NCI-H69 (cell line): ENCODE data around the gene XXYLT1.
"Not testable (repeated sequence)": the region's sequence is repeated elsewhere in the genome, so short reads cannot be mapped to it uniquely, and the experiment has no call there.

Experiments used
- DNase-seq: peaks from one replicate; lab custom pipeline; 2025; lab: John Stamatoyannopoulos, UW

XXYLT1 gene

DNA sequence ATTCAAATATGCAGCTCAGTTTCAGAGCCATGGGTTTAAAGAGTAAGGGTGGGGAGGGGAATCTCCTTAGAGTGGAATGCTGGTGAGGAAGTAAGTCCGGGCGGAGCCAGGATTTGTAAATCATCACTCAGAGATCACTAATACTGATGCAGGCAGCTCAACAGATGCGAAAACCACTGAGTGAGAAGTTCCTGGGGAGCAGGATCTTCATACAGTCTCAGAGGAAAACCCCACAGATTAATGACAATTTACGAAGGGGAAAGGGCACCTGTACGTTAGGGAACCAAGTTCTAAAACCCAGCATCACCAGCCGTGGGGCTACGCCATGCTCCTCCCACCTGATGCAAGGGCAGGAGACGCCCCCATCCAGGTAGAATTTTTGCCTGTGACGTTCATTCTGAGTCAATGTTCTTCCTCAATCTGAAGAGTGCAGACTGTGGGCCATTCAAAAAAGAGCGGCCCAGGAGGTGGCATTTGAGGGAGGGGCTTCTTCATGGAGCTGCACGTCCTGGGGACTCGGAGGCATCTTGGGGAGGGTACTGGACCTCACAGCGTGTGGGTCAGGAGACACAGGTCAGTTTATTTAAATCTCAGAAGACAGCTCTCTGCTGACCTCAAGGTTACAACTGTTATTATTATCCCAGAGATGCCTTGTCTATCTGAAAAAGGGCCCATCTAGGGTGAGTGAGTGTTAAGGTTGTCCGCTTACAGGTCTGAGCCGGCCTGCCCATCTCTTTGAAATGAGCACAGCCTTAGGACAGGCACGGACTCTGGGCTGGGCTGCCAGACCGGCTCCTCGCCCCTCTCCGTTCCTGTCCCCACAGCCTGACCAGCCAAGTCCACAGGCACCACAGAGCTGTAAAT is 228.0 kb downstream of the XXYLT1 start:
- DNase-seq, result no peak

DNA sequence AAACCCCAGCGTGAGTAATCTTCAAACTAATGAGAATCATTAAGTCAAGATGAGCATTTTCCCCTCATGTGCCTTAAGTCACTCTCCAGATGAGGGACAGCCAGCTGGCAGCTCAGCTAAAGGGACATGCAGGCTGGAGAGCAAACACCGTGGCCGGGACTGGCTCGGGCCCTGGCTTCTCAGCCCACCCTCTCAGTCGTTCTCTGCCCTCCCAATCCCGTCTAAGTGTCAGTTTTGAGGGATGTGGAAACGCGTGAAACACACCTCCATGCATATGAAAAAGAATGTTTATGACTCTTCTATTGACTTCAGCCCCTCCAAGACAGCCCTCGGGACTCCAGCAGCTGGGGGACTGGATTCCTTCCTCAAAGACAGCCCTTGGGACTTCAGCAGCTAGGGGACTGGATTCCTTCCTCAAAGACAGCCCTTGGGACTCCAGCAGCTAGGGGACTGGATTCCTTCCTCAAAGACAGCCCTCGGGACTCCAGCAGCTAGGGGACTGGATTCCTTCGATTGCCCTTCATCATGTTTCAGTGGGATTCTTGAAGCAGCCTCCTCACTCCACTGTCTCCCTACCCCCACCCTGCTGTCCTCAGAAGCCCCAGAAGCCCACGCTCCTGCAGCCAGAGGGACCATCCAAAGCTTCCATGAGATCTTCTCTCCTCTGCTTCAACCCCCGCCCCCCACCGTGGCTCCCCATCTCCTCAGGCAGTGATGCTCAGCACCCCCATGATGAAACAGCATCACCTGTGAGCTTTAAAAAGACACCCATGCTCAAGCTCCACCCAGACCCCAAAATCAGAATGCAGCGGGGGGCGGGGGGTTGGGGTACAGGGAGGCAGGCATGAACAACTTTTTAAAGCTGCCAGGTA is 228.9 kb downstream of the XXYLT1 start:
- DNase-seq, result no peak

DNA sequence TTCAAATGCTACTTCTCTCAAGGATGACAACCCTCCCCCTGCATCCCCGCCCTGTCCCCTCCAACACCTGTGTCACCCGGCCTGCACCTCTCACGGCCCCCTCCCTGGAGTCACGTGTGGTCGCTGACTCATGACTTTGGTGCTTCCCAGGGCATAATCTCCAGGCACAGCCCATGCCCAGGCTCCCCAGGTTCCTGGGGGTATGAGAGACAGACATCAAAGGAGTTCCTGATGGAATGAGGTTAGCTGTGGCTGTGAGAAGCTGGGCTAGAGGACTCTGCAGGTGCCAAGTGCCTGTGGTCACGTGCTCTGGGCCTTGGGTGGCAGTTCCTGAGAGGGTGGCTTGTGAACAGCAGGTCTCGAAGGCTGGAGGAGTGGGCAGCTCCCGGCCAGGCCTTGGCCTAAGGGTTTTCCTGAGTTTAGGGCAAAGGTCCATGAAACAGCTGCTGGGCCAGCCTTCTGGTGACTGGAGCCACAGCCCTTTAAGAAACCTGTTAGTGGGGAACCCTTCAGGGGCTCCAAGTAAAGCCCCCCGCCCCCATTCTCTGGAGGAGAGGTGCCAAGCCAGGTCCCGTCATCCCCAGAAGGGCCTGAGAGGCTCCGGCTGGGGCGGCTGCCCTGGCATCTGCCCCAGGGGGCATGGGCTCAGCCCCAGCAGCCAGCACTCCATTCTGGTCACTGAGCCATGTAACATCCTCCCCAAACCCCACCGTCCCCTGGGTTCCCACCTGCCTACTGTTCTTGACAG is 230.0 kb downstream of the XXYLT1 start:
- DNase-seq, result no peak

DNA sequence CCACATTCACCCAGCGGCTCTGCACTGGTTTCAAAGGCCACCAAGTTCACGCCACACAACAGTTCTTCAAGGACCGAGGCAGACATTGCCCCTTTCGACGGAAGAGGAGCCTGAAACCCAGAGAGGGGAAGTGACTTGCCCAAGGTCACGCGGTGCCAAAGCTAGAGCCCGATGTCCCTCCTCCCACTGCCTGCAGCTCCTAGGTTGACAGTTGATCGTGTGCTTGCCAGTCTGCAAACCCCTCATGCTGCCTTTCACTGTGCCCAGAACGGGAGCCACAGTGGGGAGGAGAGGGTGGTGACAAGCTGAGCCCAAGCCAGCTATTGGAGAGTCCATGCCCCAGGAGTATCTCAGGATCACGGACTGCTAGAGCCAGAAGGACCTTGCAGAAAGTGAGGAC is 230.9 kb downstream of the XXYLT1 start:
- DNase-seq, result no peak

DNA sequence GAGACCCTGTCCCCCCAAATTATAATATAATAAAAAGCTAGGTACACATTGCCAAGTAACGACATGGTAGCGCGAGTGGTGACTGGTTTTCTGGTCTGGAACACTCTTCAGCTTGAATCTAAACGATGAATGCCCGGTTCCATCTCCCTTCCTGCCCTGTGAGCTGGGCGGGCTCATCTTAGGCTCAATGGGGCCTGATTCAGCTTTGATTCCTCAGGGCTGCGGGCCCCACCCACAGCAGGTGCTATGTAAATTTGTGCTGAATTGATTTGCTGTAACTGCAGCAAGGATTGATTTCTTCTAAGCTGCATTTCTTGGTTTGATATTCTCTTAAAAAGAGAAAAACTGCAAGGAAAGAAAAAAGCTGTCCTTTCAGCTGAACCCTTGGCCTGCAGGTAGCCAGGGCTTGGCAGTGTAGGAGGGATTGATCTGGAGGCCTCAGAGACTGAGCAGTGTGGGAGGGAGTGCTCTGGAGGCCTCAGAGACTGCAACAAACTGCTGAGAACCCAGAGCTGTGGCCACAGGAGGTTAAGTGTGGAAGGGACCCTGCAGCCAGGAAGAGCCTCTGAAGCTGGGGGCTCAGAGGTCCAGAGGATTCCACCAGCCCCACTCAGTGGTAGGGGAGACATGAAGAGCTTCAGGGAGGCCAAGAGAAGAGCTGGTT is 231.6 kb downstream of the XXYLT1 start:
- no peak for DNase-seq

DNA sequence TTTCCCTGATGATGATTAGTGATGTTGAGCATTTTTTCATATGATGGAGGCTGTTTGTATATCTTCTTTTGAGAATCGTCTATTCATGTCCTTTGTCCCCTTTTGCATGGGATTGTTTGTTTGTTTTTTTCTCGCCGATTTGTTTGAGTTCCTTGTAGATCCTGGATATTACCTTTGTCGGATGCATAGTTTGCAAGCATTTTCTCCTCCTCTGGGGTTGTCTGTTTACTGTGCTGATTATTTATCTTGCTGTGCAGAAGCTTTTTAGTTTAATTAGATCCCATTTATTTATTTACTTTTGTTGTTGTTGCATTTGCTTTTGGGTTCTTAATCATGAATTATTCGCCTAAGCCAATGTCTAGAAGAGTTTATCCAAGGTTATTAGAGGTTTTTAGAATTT is 232.8 kb downstream of the XXYLT1 start:
- no peak for DNase-seq

DNA sequence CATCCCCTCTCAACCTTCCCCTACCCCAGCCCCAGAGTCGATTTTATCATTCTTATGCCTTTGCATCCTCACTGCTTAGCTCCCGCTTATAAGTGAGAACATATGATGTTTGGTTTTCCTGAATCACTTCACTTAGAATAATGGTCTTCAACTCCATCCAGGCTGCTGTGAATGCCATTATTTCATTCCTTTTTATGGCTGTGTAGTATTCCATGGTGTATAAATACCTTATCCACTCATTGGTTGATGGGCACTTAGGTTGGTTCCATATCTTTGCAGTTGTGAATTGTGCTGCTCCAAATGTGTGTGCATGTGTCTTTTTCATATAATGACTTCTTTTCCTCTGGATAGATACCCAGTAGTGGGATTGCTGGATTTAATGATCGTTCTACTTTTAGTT is 233.4 kb downstream of the XXYLT1 start:
- not testable (repeated sequence) for DNase-seq

DNA sequence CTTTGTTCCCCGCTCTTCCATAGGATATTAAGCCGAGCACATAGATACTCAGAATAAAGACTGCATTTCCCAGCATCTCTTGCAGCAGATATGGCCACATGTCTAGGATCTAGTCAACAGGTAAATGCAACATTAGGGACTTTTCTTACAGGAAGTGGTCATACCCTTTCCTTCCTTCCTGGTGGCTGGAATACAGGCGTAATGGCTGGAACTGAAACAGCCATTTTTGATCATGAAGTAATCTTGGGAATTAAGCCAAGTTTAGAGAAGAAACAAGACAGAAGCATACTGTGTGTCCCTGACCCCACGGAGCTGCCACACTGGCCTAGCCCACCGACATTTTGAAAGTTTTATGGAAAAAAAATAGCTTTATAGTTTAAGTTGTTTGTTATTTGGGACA is 234.0 kb downstream of the XXYLT1 start:
- no peak for DNase-seq

DNA sequence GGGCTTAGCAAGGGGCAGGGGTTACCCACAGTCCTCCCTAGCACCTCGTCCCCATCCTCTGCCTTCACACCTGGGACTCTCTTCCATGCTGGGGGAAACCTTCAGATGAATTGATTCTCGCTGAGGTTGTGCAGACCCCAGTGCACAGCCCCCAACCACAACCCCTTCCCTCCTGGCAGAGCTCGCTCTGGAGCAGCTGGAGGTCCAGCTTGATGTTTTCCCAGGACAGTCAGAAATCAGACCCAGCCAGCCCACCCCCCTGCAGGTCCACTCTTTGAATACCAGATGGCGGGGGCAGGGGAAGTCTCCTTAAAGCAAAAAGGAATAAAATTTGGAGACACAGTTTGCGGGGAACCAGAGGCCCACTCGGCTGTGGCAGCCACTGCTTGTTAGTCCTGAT is 234.4 kb downstream of the XXYLT1 start:
- no peak for DNase-seq

DNA sequence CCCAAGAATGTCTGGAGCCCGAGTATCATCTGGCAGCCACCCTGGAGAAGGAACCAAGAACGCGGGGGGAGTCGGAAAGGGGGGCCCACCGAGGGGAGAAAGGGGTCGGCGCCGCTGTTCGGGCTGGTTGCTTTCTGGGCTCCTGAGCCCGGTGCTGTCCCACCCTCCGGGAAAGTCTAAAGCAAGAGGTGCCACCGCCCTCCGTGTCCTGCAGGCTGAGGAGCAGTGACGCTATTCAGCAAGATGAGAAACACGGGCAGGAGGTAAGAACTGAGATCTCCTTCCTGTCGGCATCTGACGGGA is 234.8 kb downstream of the XXYLT1 start:
- no peak for DNase-seq

DNA sequence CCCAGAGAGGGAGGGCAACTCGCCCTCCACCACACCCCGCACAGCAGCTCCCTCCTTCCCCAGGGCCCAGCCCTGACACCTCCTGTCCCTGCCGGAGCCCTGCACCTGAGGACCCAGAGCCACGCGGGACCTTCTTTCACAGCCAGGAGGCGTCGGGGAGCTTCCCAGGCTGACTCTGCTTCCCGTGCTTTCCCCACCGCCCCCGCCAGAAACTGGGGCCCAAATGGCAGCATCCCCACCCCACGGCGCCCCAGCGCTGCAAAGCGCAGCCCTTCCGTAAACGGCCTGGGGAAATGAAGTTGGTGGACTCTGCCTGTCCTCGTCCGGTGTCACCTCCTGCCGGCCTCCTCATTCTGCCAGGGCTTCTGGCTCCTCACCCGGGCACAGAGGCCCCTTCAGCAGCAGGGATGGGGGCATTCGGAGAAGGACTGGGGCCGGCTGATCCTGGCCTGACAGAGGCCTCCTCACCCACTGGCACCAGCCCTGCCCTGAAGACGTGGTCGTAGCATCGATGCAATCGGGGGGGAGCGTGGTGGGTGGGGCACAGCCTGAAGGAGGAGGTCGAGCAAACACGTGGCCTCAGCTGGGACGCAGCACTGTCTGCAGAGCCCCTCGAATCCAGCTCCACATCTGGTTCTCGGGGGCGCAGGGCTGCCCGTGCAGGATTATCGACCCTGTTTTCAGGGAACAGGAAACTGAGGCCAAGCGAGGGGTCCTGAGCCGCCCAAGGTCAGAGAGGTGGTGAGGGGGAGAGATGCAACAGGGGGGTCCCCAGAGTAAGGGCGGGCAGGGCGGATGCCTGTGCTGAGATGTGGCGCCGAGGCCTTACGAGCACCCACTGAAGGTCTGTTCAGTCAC is 235.4 kb downstream of the XXYLT1 start:
- DNase-seq, result no peak

DNA sequence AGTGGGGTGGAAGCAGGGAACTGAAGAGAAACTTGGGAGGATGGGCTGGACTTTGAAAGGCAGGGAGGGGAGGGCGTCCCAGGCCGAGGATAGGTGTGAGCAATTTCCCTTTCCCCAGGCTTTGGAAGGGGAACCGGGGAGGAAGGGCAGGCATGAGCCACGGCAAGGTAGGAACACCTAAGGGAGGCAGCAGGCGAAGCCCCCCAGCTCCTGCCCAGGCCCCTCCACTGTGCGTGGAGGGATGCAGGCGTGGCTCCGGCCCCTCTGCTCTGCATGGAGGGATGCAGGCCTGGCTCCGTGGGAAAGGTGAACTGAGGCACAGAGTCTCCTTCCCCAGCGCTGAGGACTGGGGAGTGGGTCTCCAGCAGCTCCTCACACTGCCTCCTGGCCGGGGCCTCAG is 236.4 kb downstream of the XXYLT1 start:
- DNase-seq, result no peak

DNA sequence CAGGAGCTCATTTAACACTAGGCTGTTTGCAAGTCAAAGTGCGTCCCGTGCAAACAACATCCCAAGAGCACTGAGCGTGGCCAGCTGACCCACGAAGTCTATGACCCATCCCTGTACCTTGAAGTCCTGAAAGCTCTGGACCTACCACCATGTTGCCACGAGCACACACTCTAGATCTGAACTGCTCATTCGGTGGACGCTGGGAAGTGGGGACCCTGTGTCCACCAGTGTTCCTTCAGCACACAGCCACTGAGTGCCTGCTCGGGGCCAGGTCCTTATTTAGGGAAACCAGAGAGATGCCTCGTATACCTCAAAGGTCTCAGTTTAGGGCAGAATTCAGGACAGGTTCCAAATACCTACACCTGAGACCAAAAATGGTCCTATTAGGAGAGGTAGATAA is 236.9 kb downstream of the XXYLT1 start:
- no peak for DNase-seq

DNA sequence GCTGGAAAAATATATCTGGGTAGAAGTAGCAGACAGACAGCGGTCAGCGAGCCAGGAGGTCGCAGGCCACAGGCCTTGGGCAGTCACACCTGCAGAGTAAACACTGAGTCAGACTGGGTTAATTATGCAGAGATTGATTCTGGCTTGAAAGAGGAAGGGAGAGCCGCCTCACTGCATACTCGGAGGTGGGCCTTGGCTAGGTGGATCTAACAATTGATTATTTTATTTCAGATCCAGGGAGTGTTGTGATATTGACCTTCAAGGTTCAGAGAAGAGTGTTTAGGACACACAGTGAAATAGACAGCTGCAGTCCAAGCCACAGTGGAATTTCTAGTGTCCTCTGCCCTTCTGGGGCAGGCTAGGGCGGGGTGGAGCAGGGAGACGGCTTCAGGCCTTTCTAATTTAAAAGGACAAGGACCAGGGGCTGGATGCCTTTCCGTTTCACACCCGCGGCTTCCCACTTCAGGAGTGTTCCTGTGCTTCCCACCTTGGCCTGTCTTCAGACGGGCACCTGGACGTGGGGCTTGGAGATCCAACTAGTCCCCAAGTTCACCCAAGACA is 237.3 kb downstream of the XXYLT1 start:
- peak; percentile 68 for DNase-seq

DNA sequence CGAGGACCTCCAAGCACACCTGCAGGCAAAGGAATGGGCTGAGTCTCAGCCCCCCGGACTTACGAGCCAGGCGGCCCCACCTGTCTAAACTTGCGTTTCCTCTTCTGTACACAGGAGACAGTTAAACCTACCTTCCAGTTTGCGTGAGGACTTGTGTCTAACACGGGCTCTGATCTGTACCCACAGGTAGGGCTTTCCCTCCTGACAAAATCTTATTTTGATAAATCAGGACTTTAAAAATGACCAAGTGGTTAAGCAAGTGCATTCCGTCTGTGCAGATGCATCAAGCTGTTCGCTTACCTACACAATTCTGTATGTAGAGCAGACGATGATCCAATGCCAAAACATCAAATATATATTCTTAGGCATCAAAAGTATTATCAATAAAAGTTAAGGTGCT is 238.0 kb downstream of the XXYLT1 start:
- no peak for DNase-seq

DNA sequence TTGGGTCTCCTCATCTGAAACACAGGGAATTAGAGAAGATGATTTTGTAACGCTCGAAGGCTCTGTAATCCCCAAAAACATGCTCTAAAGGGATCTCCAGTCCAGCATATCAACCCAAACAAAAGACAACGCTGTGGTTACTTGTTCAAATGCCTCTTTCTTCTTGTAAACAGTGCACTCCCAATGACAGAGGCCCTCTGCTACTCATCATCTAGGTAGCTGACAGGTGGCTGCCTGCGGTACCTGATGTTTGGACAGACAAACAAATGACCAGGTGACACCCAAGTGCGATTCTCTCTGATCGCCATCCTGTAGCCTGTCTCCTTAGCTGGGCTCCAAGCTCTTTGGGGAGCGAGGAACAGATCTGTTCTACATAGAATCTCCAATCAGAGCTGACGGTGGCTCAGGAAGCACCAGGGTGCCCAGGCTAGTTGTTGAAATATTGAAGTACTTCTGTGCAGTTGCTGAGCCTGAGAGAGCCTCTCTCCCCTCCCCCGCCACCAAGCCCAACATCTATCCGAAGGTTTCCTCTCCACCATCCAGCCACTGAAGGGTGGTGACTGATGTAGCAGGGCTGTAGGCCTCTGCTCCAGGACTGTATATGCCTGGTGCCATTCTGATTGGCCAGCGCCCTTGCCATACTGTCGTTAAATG is 238.7 kb downstream of the XXYLT1 start:
- DNase-seq, result peak; percentile 32

DNA sequence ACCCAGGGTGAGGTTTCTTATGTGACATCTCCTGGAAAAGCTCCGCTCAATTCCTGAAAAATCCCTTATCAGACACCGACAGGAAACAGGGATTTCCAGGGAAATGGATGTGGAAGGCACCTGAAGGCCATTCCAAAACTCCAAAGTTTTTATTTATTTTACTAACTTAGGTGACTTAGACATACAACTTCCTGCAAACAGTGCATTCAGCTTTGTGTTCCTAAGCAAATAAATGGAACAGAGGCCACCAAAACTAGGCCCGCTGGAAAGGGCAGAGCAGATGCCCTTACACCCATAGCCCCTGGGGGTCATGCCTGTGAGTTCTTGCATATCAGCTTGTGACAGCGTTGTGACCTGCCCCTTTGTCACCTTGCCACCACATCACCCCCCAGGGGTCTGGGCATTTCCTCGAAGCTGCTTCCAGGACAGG is 239.4 kb downstream of the XXYLT1 start:
- no peak for DNase-seq

DNA sequence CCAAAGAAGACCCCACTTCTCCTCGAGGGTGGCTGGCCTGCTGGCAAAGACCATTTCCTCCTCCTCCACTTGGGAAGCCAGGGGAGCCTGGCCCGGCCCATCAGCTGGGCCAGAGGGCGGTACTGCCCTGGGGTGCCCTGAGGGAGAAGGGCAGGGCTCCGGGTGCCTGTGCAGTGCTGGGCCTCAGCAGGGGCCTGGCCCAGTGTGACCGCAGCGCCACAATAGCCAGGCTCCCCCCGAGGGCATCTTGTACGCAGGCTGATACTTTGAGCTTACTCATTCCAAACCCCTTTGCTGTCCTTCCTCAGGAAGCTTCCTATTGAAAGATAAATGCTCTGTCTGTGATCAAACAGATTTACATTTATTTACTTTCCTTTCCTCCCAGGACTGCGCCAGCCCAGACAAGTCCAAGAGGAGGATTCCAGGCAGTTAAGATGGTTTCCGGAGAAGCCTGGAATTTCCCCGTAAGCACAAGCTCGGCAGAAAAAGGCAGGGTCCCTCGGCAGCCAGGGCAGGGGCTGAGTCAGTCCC is 240.1 kb downstream of the XXYLT1 start:
- peak; percentile 82 for DNase-seq

DNA sequence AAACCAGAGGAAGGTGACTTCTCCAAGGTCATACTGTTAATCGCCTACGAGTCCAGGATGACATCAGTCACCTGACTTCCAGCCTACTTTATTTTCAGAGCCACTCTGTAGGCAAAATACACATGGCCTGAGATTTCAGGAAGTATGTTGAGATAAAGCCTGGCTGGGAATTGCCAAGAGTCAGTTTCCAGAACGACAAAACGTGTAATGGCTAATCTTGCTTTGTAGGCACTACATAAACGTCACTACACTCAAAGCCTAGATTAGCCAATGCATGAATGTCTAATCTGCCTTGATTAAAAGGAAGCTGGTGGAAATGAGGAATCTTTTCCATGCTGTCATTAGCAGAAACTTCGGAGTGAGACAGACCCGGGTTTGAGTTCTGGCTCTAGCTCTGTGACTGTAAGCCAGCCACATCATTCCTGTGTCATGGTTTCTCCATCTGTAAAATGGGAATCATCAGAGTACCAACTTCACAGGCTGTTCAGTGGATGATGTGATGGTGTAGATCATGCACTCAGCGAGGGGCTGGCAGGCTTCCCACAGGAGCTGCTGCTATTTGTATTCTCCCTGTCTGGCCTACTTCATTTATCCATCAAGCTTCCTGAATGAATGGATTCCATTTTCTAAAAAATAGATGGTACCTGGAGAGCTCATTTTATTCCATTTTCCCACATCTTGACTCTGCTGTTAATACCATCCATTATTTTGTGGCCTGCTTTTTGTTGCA is 241.9 kb downstream of the XXYLT1 start:
- DNase-seq, result no peak
